Kidney (tissue), 14 donors: ENCODE measurements around the gene CLEC17A. TPM values are rescaled to one million over a fixed set of nuclear protein-coding genes. Genes with fewer than 3 reads are reported as not detected.

Source experiments
- DNase-seq, 5 donors: peaks; one replicate each; pipeline ENCODE4 v3.0.0-alpha.2; 2013 to 2020
- FAIRE-seq: peaks from 2 replicates; lab custom pipeline; 2012; peaks lifted over from hg19 to GRCh38; lab: Jason Lieb, UNC
- H3K27ac ChIP-seq, 2 donors: one replicate each; pipeline ENCODE4 v1.7.0; 2013; ENCODE audit warnings: low read depth in 2 of 2, low read length in 2 of 2, inconsistent platforms in 1 of 2
- H3K27me3 ChIP-seq: one replicate; pipeline ENCODE4 v1.7.1; 2013; ENCODE audit warnings: low read length, inconsistent platforms; ENCODE audit not compliant: control insufficient read depth, insufficient read depth
- H3K36me3 ChIP-seq, 3 donors: one replicate each; pipeline versions ENCODE4 v1.7.0 to v1.7.1; 2013; ENCODE audit warnings: low read length in 3 of 3, control low read depth in 1 of 3, inconsistent platforms in 1 of 3; ENCODE audit not compliant: insufficient read depth in 3 of 3, control insufficient read depth in 2 of 3
- H3K4me1 ChIP-seq, 3 donors: one replicate each; pipeline versions ENCODE4 v1.7.0 to v1.7.1; 2013; ENCODE audit warnings: low read length in 3 of 3, inconsistent platforms in 1 of 3, low read depth in 1 of 3; ENCODE audit not compliant: control insufficient read depth in 2 of 3, insufficient read depth in 2 of 3
- H3K4me3 ChIP-seq, 3 donors: one replicate each; pipeline versions ENCODE4 v1.7.0 to v1.8.1; 2013; ENCODE audit warnings: low read length in 3 of 3, control low read depth in 1 of 3, inconsistent platforms in 1 of 3
- H3K9ac ChIP-seq, 3 donors: one replicate each; pipeline versions ENCODE4 v1.7.0 to v1.7.1; 2013; ENCODE audit warnings: low read length in 3 of 3, control low read depth in 1 of 3, inconsistent platforms in 1 of 3
- H3K9me3 ChIP-seq, 3 donors: one replicate each; pipeline versions ENCODE4 v1.7.0 to v1.7.1; 2013; ENCODE audit warnings: low read length in 3 of 3, control low read depth in 1 of 3, inconsistent platforms in 1 of 3; ENCODE audit not compliant: control insufficient read depth in 2 of 3, insufficient read depth in 1 of 3
- CTCF ChIP-seq: IDR thresholded peaks from 3 replicates; pipeline ENCODE4 v1.5.1; 2012; ENCODE audit warnings: mild to moderate bottlenecking, moderate library complexity, borderline replicate concordance; ENCODE audit not compliant: insufficient read depth; ENCODE audit errors: extremely low read depth
- intact Hi-C: fragments of 100-400 bp; cut with DNase I; formaldehyde crosslinking; loops from one replicate; pipeline ENCODE4 v1.11.1; 2022
- polyA plus RNA-seq: library from polyadenylated mRNA; stranded (reverse); fragments of 350-450 nt; fragmentation: Illumina TruSeq; extraction: RNeasy Lipid Tissue Mini Kit (QIAGEN cat#74804); gene quantifications from one replicate; pipeline ENCODE4 v1.2.3, GENCODE V29; 2014; ENCODE audit warnings: low read depth, low replicate concordance; ENCODE audit not compliant: insufficient read depth
- total RNA-seq: library from RNA; stranded (reverse); fragmentation: NEBNext Ultra II Directional; extraction: Animal tissue kit (Norgen Biotek cat#: 25700); gene quantifications from one replicate; pipeline ENCODE4 v1.2.1, GENCODE V29; 2021
- donor health status: control.
- donor health status: control.
- donor health status: control.
- donor health status: control.
- donor health status: control.
- donor health status: DM: yes; HTN: yes; CAD: no.
- donor health status: Normal renal cell carcinoma (clear cell type).

The CLEC17A gene
- total and polyA plus RNA-seq, 2 donors from 2014 or later = 0.76 TPM; not detected in 1

DNA sequence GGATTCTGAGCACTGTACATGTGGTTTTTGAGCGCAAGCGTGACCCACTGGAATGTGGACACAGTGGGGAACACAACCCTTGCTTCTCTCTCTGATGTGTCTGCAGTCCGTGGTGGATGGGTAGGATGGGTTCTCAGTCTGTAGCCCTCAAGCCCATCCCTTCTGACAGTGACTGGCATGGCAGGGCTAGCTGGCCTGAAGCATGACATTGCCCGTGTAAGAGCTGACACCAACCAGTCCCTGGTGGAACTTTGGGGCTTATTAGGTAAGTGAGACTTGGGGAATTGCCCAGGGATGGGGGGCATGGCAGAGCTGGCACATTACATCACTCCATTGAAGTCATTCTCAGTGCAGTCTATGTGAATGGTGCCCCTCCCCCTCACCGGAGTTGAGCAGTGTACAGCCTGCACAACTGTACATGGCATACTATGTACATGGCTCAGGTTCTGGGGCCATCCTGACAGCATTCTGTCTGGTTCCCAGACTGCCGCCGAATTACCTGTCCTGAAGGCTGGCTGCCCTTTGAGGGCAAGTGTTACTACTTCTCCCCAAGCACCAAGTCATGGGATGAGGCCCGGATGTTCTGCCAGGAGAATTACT lies 16.8 kb downstream of the CLEC17A start:
- Histone ChIP-seq H3K4me3 (no peak overlapping the region), H3K9me3 (peaks cover 0 to 9% (median 4%) of the 10 kb centered on the region in 3 donors), H3K27me3 (no peaks in the 10 kb centered on the region), H3K36me3 (no peaks in the 10 kb centered on the region), H3K27ac (no peak overlapping the region), H3K9ac (no peak overlapping the region), H3K4me1 (no peaks in the 10 kb centered on the region)
- FAIRE-seq (no peak), DNase-seq (peak in 1 of 5 donors; percentile 28)
- intact Hi-C loops = no loop called here
- no peak for TF ChIP-seq CTCF

DNA sequence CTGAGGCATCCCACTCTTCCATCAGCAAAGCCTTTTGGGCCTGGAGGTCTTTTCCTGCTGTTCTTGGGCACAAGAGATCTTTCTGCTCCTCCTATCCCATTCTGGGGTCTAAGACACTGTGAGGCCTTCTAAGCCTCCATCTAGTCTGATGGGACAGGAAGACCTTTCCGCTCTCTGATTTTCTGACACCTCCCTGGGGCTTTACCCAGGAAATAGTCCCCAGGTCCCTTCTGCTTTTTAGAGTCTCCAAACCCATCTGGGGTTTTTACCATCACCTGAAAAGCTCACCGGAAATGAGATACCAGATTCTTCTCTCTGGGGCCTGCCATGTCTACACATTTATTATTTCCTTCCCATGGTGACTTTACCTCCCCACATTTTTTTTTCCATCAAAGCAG lies 21.1 kb downstream of the CLEC17A start:
- H3K9me3 ChIP-seq = peaks cover 0 to 6% (median 0%) of the 10 kb centered on the region in 3 donors
- no peak for FAIRE-seq
- no peak overlapping the region for H3K4me3 ChIP-seq
- H3K4me1 ChIP-seq = no peaks in the 10 kb centered on the region
- intact Hi-C loops = no loop called here
- TF ChIP-seq CTCF = no peak
- no peak for DNase-seq
- H3K27ac ChIP-seq = no peak overlapping the region
- no peaks in the 10 kb centered on the region for H3K27me3 ChIP-seq
- no peaks in the 10 kb centered on the region for H3K36me3 ChIP-seq
- no peak overlapping the region for H3K9ac ChIP-seq

DNA sequence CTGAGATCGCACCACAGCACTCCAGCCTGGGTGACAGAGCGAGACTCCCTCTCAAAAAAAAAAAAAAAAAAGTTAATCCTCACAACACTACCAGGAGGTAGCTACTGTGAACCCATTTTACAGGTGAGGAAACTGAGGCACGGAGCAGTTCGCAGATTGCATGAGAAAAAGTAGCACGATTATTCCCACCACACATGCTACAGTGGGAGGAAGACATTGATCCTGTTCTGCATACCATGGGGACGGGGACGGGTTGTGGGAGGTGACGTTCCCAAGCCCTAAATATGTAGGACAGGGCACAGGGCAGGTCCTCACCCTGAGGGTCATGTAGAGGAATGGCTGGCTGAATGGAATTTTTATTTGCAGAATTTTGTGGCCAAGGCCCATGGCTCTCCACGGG lies 23.7 kb downstream of the CLEC17A start:
- intact Hi-C loops = no loop called here
- FAIRE-seq = no peak

More for the DNA sequence above, 23.7 kb downstream of the CLEC17A start:
- H3K4me3 ChIP-seq = no peak overlapping the region
- H3K9me3 ChIP-seq = peaks cover 0 to 6% (median 0%) of the 10 kb centered on the region in 3 donors
- no peak overlapping the region for H3K27ac ChIP-seq
- DNase-seq = no peak
- no peaks in the 10 kb centered on the region for H3K27me3 ChIP-seq
- H3K36me3 ChIP-seq = no peaks in the 10 kb centered on the region
- no peak for TF ChIP-seq CTCF
- no peak overlapping the region for H3K9ac ChIP-seq
- no peaks in the 10 kb centered on the region for H3K4me1 ChIP-seq
